ENCODE data around the gene ATF7.

The ATF7 gene

DNA sequence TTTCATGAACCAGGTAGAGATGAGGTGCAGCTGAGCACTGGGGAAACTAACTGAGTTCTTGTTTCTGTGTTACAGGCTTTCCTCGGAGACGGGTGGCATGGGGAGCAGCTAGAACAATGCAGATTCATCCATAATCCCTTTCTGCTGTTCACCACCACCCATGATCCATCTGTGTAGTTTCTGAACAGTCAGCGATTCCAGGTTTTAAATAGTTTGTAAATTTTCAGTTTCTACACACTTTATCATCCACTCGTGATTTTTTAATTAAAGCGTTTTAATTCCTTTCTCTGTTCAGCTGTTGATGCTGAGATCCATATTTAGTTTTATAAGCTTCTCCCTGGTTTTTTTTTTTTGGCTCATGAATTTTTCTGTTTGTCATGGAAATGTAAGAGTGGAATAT lies 146.9 kb downstream of the ATF7 start:
- no peak for TF ChIP-seq EZH2 (IDR thresholded peaks at IDR 0.05; ENCODE audit: borderline replicate concordance, low read length)
- TF ChIP-seq, protein P1, sequence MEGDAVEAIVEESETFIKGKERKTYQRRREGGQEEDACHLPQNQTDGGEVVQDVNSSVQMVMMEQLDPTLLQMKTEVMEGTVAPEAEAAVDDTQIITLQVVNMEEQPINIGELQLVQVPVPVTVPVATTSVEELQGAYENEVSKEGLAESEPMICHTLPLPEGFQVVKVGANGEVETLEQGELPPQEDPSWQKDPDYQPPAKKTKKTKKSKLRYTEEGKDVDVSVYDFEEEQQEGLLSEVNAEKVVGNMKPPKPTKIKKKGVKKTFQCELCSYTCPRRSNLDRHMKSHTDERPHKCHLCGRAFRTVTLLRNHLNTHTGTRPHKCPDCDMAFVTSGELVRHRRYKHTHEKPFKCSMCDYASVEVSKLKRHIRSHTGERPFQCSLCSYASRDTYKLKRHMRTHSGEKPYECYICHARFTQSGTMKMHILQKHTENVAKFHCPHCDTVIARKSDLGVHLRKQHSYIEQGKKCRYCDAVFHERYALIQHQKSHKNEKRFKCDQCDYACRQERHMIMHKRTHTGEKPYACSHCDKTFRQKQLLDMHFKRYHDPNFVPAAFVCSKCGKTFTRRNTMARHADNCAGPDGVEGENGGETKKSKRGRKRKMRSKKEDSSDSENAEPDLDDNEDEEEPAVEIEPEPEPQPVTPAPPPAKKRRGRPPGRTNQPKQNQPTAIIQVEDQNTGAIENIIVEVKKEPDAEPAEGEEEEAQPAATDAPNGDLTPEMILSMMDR (IDR thresholded peaks at IDR 0.05; ENCODE audit: low read length): no peak
- Histone ChIP-seq H3K9ac (ENCODE audit: low read length) (no peak overlapping the region), H3K4me1 (ENCODE audit: insufficient read depth, low read length, severe bottlenecking) (no peaks in the 10 kb centered on the region), H3K9me3 (ENCODE audit: low read length) (no peaks in the 10 kb centered on the region), H3K9me2 (ENCODE audit: low read depth, low read length) (no peaks in the 10 kb centered on the region), H3F3A (ENCODE audit: insufficient read depth, low read length) (peaks cover 7% of the 10 kb centered on the region; the same call in 1 of the 2 replicates), H3K27ac (ENCODE audit: low read depth, low read length, poor library complexity, severe bottlenecking) (no peak overlapping the region), H3K4me2 (ENCODE audit: low read length) (no peak overlapping the region), H3K4me3 (ENCODE audit: low read depth, low read length, poor library complexity, severe bottlenecking) (no peak overlapping the region), H4K20me1 (ENCODE audit: insufficient read depth, low read length) (no peaks in the 10 kb centered on the region), H3K27me3 (ENCODE audit: insufficient read depth, low read length) (no peaks in the 10 kb centered on the region), H3K36me3 (ENCODE audit: insufficient read depth, low read length) (peaks cover 99% of the 10 kb centered on the region), H3K79me2 (ENCODE audit: insufficient read depth, low read length) (no peaks in the 10 kb centered on the region), H2AFZ (ENCODE audit: low read length) (no peak overlapping the region)

GRCh38 chr12:53478865-53479264 lies 147.3 kb downstream of the ATF7 start:
- Histone ChIP-seq H3K9me3 (ENCODE audit: low read length) (no peaks in the 10 kb centered on the region), H3K27me3 (ENCODE audit: insufficient read depth, low read length) (no peaks in the 10 kb centered on the region), H4K20me1 (ENCODE audit: insufficient read depth, low read length) (no peaks in the 10 kb centered on the region), H3K4me3 (ENCODE audit: low read depth, low read length, poor library complexity, severe bottlenecking) (no peak overlapping the region), H3K4me2 (ENCODE audit: low read length) (no peak overlapping the region), H3K9me2 (ENCODE audit: low read depth, low read length) (no peaks in the 10 kb centered on the region), H3F3A (ENCODE audit: insufficient read depth, low read length) (peaks cover 3% of the 10 kb centered on the region; the same call in 1 of the 2 replicates), H3K27ac (ENCODE audit: low read depth, low read length, poor library complexity, severe bottlenecking) (no peak overlapping the region), H2AFZ (ENCODE audit: low read length) (no peak overlapping the region), H3K9ac (ENCODE audit: low read length) (no peak overlapping the region), H3K79me2 (ENCODE audit: insufficient read depth, low read length) (no peaks in the 10 kb centered on the region), H3K4me1 (ENCODE audit: insufficient read depth, low read length, severe bottlenecking) (no peaks in the 10 kb centered on the region), H3K36me3 (ENCODE audit: insufficient read depth, low read length) (peaks cover 99% of the 10 kb centered on the region)
- TF ChIP-seq EZH2 (IDR thresholded peaks at IDR 0.05; ENCODE audit: borderline replicate concordance, low read length): no peak
- TF ChIP-seq, protein P1 (IDR thresholded peaks at IDR 0.05; ENCODE audit: low read length): no peak

DNA sequence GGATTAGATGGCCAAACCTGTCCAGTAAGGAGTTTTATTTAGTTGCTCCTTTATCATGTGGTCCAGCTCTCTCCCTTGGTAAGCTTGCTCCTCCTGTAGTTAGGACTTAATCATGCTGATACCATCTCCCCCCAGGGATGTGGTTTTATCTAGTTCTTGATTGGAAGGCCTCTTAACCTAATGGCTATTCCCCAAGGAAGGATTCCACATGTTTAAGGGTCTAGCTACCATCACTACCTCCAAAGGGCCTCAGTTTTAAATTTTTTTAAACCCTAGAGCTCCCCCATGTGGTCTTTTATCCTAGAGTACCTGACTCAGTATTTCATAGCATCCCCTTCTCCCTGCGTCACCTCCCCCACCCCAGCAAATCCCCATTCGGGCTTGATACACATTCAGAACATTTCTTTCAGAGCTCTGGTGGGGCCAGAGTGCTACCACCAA lies 149.4 kb downstream of the ATF7 start:
- TF ChIP-seq, protein P1 (IDR thresholded peaks at IDR 0.05; ENCODE audit: low read length): peak; percentile 58
- no peak for TF ChIP-seq EZH2 (IDR thresholded peaks at IDR 0.05; ENCODE audit: borderline replicate concordance, low read length)
- Histone ChIP-seq H3K27ac (ENCODE audit: low read depth, low read length, poor library complexity, severe bottlenecking) (no peak overlapping the region), H3K4me3 (ENCODE audit: low read depth, low read length, poor library complexity, severe bottlenecking) (no peak overlapping the region), H2AFZ (ENCODE audit: low read length) (no peak overlapping the region), H3K9ac (ENCODE audit: low read length) (no peak overlapping the region), H3F3A (ENCODE audit: insufficient read depth, low read length) (0 out of 2 replicates have a peak, but pooled peaks cover 4% of the 10 kb centered on the region), H3K36me3 (ENCODE audit: insufficient read depth, low read length) (peaks cover 99% of the 10 kb centered on the region), H3K27me3 (ENCODE audit: insufficient read depth, low read length) (no peaks in the 10 kb centered on the region), H3K79me2 (ENCODE audit: insufficient read depth, low read length) (0 out of 2 replicates have a peak, but pooled peaks cover 2% of the 10 kb centered on the region), H3K9me3 (ENCODE audit: low read length) (no peaks in the 10 kb centered on the region), H3K4me2 (ENCODE audit: low read length) (no peak overlapping the region), H4K20me1 (ENCODE audit: insufficient read depth, low read length) (no peaks in the 10 kb centered on the region), H3K9me2 (ENCODE audit: low read depth, low read length) (no peaks in the 10 kb centered on the region), H3K4me1 (ENCODE audit: insufficient read depth, low read length, severe bottlenecking) (no peaks in the 10 kb centered on the region)
